ENCODE results near the gene NPPC.
"Not testable (repeated sequence)": the region's sequence is repeated elsewhere in the genome, so short reads cannot be mapped to it uniquely, and the experiment has no call there.

NPPC gene, protein sequence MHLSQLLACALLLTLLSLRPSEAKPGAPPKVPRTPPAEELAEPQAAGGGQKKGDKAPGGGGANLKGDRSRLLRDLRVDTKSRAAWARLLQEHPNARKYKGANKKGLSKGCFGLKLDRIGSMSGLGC

DNA sequence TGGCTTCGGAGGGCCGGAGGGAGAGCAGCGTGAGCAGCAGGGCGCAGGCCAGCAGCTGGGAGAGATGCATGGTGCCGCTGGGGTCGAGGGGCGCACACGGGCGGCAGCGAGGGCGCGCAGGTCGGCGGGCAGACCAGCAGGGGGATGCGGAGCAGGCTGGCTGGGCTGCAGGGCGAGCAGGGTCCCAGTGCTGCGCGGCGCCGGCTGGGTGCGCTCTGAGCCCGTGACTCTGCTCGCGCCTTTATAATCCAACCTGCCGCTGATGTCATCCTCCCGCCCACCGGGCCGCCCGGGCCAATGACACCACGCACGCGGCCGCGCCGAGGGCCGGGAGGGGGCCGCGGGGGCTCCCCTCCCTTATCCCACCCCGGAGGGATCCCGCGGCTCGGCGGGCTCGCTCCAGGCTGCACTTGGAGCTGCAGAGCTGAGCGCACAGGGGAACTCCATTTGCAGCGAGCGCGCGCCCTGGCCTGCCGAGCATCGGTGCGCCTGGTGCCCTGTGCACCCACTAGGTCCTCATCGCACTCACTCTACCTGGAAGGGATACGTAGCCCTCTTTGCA, at the start of gene NPPC:
Gene NPPC (minus strand): TSS at position 217 of the 562 bp plus-strand sequence. CDS start 147 bp downstream, at position 70.
- in situ Hi-C loops (cut with MboI; ENCODE audit: low sequenced_read_pairs), result no loop called here

- in situ Hi-C loops (cut with MboI; ENCODE audit: low sequenced_read_pairs), result no loop called here
Observed at GRCh38 chr2:231975001-231975400, 48.8 kb upstream of the NPPC start.

GRCh38 chr2:231970461-231970860, 44.3 kb upstream of the NPPC start:
- in situ Hi-C loops (cut with MboI; ENCODE audit: low sequenced_read_pairs), result no loop called here

DNA sequence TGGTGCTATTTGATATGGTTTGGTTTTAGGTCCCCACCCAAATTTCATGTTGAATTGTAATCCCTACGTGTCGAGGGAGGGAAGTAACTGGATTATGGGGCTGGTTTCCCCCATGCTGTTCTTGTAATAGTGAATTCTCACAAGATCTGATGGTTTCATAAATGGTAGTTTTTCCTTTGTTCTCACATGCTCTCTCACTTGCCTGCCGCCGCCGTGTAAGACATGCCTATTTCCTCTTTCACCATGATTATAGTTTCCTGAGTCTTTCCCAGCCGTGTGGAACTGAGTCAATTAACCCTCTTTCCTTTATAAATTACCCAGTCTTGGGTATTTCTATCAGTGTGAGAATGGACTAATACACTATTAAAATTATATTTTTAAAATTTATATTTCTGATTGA, 42.6 kb upstream of the NPPC start:
- in situ Hi-C loops (cut with MboI; ENCODE audit: low sequenced_read_pairs), result no loop called here

DNA sequence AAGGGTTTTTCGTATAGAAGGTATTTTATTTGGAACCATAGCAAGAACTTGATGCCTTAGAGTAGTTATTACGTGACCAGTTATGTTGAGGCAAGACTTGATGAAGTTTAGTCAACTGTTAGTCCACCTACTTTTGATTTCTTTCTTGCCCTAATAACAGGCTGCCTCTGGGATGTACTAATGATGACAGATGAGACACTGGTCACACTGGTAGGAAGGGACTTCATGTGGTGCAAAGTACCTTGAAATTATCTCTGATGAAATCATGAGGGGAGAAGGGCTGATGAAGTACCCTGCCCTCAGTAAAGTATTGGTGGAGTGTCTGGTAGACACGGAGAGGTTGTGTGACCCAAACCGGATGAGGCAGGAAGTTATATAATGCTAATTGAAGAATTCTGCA, 40.7 kb upstream of the NPPC start:
- in situ Hi-C loops (cut with MboI; ENCODE audit: low sequenced_read_pairs), result no loop called here

GRCh38 chr2:231965102-231965501, 38.9 kb upstream of the NPPC start:
- in situ Hi-C loops (cut with MboI; ENCODE audit: low sequenced_read_pairs), result no loop called here

DNA sequence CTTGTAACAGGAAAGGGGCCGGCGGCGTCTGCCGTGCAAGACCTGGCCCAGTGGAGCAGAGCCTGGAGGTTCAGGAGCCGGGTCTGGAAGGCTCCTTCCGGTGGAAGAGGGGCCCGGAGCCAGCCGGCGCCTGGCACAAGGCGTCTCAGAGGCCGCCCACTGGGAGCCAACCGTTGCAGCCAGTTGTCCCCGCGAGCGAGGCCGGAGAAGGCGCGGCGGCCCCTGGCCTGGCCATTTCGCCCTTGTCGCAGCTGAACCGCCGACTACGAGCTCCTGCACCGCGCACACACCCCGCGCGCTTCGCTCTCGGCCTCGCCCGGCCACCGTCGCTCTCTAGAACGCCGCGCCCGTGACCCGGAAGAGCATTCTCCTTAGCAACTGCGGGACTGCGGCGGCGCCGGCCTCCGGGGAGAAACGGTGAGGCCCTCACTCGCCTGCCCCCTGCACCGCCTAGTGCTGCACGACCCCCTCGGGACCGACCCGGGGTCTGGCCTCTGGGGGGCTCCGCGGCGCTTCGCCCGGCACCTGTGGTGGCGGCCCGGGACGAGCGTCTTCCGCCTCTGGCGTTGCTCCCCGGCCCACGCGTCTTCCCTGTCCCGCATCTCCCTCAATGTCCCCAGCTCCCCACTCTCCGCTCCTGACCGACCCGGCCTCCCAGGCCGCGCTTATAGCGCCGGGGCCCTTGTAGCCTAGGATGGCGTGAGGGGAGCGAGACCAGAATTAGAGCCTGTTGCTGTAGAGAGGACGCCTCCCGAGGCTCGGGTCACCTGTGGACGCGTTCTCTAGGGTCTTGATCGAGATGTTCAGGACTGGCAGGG, 35.4 kb upstream of the NPPC start, which contains the start of gene DIS3L2:
Gene DIS3L2 (plus strand): TSS at position 365 of the 818 bp plus-strand sequence. CDS start 53,215 bp downstream, outside the sequence.
- in situ Hi-C loops (cut with MboI; ENCODE audit: low sequenced_read_pairs), result no loop called here

GRCh38 chr2:231960810-231961348, 34.7 kb upstream of the NPPC start:
- in situ Hi-C loops (cut with MboI; ENCODE audit: low sequenced_read_pairs), result no loop called here

DNA sequence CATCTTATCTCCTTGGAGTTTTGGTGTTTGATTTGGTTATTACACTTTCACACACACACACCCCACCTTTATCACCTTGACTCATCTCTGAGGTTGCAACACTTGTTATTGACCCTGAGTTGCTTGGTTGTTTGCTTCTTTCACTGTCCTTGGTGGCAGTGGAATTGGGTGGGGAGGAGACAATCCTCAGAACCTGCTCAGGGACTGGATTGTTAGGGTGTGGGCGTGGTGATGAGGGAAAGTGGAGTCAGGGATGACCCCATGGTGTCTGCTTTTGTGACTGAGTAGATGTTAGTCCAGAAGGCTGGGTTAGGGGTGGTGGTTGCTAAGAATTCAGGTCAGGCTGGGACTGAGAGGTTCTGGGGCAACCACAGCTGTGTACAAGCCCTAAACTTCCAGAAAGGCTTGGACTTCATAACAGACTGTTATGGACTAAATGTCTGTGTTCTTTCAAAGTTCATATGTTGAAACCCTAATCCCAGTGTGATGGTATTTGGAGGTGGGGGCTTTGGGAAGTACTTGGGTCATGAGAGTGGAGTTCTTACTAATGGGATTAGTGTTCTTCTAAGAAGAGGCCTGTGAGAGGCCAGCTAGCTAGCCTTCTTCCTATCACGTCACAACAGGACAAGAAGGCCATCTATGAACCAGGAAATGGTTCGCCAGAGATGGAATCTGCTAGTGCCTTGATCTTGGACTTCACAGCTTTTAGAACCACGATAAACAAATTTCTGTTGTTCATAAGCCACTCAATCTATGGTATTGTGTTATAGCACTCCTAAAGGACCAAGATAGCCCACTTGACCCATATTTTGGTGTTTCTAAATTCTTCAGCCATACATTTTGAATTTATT, 31.9 kb upstream of the NPPC start:
- in situ Hi-C loops (cut with MboI; ENCODE audit: low sequenced_read_pairs), result no loop called here

DNA sequence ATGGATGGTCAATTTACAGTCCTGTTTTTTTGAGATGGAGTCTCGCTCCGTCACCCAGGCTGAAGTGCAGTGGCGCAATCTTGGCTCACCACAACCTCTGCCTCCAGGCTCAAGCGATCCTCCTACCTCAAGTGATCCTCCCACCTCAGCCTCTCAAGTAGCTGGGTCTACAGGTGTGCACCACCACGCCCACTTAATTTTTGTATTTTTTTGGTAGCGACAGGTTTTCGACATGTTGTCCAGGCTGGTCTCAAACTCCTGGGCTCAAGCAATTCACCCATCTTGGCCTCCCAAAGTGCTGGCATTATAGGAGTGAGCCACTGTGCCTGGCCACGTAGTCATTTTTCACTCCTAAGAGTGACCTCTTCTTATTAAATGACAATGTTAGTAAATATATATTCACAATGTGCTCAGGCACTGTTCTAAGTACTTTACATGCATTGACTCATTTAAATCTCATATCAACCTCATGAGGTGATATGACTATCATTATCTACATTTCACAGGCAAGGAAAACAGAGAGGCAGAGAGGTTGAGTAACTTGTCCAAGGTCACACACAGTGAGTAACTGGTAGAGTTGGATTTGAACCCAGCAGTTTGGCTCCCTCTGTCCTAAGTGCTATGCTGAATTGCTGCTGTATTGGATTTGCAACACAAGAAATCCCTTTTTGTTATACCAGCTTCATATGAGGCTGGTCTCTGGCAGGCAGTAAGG, 29.7 kb upstream of the NPPC start:
- in situ Hi-C loops (cut with MboI; ENCODE audit: low sequenced_read_pairs), result no loop called here

- in situ Hi-C loops (cut with MboI; ENCODE audit: low sequenced_read_pairs), result no loop called here
Observed at GRCh38 chr2:231951452-231952035, 25.3 kb upstream of the NPPC start.

- in situ Hi-C loops (cut with MboI; ENCODE audit: low sequenced_read_pairs), result no loop called here
Observed at GRCh38 chr2:231947694-231948093, 21.5 kb upstream of the NPPC start.

GRCh38 chr2:231947112-231947511, 20.9 kb upstream of the NPPC start:
- in situ Hi-C loops (cut with MboI; ENCODE audit: low sequenced_read_pairs), result not testable (repeated sequence)

- in situ Hi-C loops (cut with MboI; ENCODE audit: low sequenced_read_pairs), result no loop called here
Observed at GRCh38 chr2:231946241-231946814, 20.1 kb upstream of the NPPC start.

- in situ Hi-C loops (cut with MboI; ENCODE audit: low sequenced_read_pairs), result no loop called here
Observed at GRCh38 chr2:231942180-231942579, 16.0 kb upstream of the NPPC start.

- in situ Hi-C loops (cut with MboI; ENCODE audit: low sequenced_read_pairs), result no loop called here
Observed at GRCh38 chr2:231941673-231942072, 15.5 kb upstream of the NPPC start.

GRCh38 chr2:231940795-231941194, 14.6 kb upstream of the NPPC start:
- in situ Hi-C loops (cut with MboI; ENCODE audit: low sequenced_read_pairs), result no loop called here

DNA sequence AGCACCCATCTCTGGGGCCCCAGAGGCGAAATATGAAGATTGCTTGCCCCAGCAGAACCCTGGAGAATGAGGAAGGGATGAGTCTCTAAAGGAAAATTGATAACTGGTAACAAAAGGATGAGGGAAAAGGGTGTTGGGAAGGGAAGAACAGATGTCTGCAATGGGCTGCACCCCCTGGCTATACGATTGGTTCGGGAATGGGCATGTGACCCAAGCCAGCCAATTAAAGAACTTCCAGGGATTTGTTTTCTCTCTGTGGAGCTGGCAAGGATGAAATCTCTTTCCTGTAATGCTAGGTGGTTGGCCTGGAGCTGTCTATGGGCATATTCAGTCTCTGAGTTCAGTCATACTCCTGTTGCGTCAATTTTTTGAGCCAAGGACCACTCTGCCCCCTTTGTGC, 12.8 kb upstream of the NPPC start:
- in situ Hi-C loops (cut with MboI; ENCODE audit: low sequenced_read_pairs), result no loop called here

DNA sequence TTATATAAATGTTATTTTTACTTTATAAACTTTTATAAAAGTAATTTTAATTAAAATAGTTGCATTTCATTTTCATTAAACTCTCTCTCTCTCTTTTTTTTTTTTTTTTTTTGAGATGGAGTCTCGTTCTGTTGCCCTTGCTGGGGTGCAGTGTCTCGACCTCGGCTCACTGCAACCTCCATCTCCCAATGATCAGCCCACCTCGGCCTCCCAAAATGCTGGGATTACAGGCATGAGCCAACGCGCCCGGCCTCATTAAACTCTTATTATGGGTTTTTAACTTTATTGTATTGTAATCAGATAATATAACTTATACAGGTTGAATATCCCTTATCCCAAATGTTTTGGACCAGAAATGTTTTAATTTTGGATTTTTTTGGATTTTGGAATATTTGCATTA, 10.9 kb upstream of the NPPC start:
- in situ Hi-C loops (cut with MboI; ENCODE audit: low sequenced_read_pairs), result no loop called here

GRCh38 chr2:231936491-231936890, 10.3 kb upstream of the NPPC start:
- in situ Hi-C loops (cut with MboI; ENCODE audit: low sequenced_read_pairs), result no loop called here
